Measurements from ENCODE around the gene ENO2. TPM values are rescaled to one million over a fixed set of nuclear protein-coding genes. Genes with fewer than 3 reads are reported as not detected.
"Not testable (repeated sequence)": the region's sequence is repeated elsewhere in the genome, so short reads cannot be mapped to it uniquely, and the experiment has no call there.

The ENO2 gene
- 14.8 TPM for polyA plus RNA-seq (ENCODE audit: insufficient read length)
- long read RNA-seq, donor 1, partial matches to known transcripts, result 0 of 2 reads
- long read RNA-seq, donor 1, other reads (novel, unspliced or antisense), result 0 of 2 reads
- long read RNA-seq, donor 2, partial matches to known transcripts, result 0 of 3 reads
- long read RNA-seq, donor 2, other reads (novel, unspliced or antisense), result 0 of 3 reads
- long read RNA-seq, donor 3, partial matches to known transcripts, result 6 of 6 reads
- long read RNA-seq, donor 3, other reads (novel, unspliced or antisense), result 0 of 6 reads
- long read RNA-seq, donor 4, result 0 reads
- long read RNA-seq, donor 5, partial matches to known transcripts, result 26 of 28 reads
- long read RNA-seq, donor 5, other reads (novel, unspliced or antisense), result 0 of 28 reads
- long read RNA-seq, donor 6, partial matches to known transcripts, result 0 of 5 reads
- long read RNA-seq, donor 6, other reads (novel, unspliced or antisense), result 0 of 5 reads
- long read RNA-seq, donor 7, partial matches to known transcripts, result 18 of 21 reads
- long read RNA-seq, donor 7, other reads (novel, unspliced or antisense), result 0 of 21 reads
- long read RNA-seq, donor 8, partial matches to known transcripts, result 0 of 1 reads
- long read RNA-seq, donor 8, other reads (novel, unspliced or antisense), result 0 of 1 reads

DNA sequence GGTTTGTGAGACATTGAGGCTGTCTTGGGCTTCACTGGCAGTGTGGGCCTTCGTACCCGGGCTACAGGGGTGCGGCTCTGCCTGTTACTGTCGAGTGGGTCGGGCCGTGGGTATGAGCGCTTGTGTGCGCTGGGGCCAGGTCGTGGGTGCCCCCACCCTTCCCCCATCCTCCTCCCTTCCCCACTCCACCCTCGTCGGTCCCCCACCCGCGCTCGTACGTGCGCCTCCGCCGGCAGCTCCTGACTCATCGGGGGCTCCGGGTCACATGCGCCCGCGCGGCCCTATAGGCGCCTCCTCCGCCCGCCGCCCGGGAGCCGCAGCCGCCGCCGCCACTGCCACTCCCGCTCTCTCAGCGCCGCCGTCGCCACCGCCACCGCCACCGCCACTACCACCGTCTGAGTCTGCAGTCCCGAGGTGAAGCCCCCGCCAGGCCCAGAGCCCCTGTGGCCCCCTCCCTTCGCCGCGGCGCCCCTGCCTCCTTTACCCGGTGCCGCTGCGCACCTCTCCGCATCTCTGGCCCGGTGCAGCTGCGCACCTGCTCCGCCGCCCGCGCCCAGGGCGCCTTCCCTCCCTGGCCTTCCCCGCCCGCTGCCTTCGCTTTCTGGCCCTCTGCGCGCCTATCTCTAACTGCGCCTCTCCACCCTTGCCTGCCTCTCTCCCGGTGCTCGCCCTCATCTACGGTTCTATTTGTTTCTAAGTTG is at the start of gene ENO2:
TSS of gene ENO2 (plus strand) at position 335 of the 701 bp plus-strand sequence. CDS start 1,253 bp downstream, outside the sequence.
- DNase-seq, result peak; percentile 43

DNA sequence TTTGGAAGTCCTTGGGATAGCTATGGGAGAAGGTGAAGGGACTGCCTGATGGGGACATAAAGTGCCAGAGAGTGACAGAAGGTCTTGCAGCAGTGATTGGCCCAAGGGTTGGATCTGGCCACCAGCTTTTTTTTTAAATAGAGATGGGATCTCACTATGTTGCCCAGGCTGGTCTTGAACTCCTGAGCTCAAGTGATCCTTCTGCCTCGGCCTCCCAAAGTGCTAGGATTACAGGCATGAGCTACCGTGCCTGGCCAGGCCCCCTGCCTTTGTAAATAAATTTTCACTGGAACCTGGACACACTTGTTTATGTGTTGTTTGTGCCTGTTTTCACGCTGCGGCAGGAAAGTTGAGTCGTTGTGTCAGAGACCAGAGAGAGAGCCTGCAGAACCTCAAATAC is 49.1 kb upstream of the ENO2 start:
- not testable (repeated sequence) for DNase-seq

DNA sequence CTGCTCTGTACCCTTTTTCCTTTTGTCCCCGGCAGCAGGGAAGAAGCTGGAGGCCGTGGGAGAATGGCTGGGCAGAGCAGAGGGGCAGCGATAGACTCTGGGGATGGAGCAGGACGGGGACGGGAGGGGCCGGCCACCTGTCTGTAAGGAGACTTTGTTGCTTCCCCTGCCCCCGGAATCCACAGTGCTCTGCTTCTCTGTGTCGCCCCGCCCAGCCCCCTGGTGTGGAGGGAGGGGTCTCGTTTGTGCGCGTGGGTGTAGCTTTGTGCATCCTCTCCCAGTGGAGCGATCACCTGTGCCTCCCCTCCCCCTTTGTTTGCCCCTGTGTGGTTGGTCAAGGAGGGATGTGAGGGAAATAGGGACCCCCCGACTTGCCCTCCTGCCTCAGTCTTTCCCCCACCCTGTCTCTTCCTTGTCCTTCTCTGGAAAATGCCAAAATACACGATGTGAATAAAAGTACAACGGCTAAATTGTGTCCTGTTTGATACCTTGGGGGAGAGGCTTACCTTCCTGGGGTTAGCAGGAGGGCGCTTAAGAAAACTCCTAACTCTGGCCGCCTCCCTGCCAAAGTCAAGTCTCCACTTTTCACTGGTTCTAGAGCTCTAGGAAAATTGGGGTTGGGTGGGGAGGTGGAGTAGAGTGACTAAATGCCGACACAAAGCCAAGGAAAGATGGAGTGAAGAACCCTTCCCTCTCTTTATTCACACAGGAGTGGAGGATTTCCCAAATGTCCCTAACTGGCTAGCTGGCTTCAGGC is 48.0 kb upstream of the ENO2 start:
- DNase-seq, result no peak

DNA sequence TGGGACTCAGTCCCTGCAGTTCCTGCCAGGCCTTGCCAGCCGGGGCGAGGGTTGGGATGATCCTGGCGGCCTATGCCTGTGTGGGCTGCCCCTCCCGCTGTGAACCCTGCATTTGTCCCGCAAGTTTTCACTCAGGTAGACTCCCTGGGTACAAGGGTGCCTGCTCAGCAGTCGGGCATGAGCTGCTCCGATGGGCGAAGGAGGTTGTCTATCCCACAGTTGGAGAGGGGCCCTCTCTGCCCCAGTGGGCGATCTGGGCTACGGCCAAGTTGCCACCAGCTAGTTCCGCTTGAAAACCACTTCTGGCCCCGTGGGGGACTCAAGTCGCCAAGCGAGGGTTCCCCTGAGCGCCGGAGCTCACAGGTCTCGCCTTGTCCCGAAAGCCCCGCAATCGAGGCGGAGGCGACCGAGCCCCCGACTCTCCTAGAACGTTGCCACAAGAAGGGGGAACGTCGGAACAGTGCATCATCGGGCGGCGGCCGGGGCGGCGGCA is 47.4 kb upstream of the ENO2 start:
- no peak for DNase-seq

DNA sequence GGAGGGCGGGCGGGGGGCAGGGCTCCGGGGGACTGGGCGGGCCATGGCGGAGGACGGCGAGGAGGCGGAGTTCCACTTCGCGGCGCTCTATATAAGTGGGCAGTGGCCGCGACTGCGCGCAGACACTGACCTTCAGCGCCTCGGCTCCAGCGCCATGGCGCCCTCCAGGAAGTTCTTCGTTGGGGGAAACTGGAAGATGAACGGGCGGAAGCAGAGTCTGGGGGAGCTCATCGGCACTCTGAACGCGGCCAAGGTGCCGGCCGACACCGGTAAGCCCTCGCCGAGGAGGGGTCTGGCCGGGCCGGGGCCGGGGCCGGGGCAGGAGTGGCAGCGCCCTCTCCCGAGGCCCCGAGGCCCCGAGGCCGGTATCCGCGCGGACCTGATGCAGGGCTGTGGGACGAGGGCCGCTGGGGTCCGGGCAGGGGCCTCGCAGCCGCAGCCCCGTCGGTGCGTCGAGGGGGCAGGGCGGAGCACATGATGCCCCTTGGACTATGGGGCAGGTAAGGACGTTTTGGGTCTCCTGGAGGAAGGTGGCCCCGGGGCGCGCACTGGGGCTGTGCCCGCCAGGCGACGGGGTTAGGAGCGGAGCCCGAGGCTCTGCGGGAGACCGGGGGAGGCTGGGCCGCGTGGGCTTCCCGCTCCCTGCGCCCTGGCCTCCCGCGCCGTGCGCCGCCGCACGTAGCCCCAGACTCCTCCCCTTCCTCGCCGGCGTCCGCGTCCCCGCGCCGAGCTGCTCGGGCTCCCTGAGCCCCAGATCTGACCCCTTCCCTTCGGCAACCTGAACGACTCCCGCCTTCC is 46.8 kb upstream of the ENO2 start, which contains the start of gene TPI1:
TSS of gene TPI1 (plus strand) at position 119 of the 798 bp plus-strand sequence. CDS start at position 155, 36 bp downstream.
- peak; percentile 69 for DNase-seq

DNA sequence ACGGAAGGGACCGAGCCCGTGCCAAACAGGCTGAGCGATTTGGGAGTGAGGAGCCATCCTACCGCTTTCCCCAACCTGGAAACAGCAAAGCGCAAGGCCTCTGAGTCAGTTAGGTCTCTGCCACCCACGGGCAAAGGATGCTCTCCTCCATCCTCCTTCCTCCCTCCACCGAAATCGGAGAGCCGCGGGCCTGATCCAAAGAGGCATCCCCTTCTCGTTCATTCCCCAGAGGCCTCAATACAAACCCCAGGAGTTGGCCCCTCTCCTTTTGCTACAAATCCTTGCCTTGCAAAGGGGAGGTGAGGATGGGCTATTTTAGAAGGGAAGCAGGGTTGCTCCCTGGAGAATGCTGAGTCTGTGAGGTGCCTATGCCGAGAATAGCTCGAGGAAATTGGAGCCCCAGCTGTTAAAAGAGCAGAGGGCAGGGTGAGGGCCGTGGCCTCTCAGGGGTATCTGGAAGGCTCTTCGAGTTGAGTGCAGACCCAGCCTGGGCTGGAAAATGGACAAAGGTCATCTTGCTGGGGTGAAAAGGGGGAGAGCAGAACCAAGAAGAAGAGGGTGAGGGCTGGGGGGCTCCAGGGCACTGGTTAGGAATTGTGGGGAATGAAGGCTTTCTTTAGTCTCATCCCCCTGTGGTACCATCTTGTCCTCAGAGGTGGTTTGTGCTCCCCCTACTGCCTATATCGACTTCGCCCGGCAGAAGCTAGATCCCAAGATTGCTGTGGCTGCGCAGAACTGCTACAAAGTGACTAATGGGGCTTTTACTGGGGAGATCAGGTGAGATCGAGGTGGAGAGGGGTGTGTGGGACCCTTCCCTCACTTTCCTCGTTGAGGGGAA is 46.0 kb upstream of the ENO2 start:
- no peak for DNase-seq

DNA sequence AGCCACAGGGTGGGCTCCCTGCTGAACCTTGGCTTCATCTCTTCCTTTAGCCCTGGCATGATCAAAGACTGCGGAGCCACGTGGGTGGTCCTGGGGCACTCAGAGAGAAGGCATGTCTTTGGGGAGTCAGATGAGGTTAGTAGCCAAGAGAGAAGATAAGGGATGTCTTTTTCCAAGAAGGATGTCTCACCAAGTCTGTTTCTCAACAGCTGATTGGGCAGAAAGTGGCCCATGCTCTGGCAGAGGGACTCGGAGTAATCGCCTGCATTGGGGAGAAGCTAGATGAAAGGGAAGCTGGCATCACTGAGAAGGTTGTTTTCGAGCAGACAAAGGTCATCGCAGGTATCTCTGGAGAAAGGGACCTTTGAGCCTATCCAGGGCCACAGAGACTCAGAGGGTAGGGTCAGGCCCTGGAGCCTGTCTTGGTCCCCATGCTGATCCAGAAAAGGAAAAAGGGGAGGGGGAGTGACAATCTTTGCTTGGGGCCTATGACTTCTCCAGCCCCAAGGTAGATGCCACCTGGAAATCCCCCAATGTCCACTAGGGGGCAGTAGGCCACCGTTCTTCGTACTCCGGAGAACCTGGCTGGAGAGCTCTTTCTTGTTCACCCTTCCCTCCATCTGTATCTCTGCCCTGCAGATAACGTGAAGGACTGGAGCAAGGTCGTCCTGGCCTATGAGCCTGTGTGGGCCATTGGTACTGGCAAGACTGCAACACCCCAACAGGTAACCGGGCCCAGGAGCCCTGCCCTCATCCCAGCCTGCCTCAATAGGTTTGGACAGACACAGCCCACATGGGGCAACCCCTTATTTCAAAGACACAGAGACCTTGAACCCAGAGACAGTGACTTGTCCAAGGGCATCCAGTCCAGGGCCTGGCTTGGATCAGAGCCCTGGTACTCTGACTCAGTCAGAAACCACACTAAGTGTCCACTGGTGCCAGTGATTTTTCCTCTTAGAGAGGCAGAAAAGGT is 45.0 kb upstream of the ENO2 start:
- peak; percentile 88 for DNase-seq

DNA sequence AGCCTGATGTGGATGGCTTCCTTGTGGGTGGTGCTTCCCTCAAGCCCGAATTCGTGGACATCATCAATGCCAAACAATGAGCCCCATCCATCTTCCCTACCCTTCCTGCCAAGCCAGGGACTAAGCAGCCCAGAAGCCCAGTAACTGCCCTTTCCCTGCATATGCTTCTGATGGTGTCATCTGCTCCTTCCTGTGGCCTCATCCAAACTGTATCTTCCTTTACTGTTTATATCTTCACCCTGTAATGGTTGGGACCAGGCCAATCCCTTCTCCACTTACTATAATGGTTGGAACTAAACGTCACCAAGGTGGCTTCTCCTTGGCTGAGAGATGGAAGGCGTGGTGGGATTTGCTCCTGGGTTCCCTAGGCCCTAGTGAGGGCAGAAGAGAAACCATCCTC is 44.1 kb upstream of the ENO2 start:
- DNase-seq, result not testable (repeated sequence)

DNA sequence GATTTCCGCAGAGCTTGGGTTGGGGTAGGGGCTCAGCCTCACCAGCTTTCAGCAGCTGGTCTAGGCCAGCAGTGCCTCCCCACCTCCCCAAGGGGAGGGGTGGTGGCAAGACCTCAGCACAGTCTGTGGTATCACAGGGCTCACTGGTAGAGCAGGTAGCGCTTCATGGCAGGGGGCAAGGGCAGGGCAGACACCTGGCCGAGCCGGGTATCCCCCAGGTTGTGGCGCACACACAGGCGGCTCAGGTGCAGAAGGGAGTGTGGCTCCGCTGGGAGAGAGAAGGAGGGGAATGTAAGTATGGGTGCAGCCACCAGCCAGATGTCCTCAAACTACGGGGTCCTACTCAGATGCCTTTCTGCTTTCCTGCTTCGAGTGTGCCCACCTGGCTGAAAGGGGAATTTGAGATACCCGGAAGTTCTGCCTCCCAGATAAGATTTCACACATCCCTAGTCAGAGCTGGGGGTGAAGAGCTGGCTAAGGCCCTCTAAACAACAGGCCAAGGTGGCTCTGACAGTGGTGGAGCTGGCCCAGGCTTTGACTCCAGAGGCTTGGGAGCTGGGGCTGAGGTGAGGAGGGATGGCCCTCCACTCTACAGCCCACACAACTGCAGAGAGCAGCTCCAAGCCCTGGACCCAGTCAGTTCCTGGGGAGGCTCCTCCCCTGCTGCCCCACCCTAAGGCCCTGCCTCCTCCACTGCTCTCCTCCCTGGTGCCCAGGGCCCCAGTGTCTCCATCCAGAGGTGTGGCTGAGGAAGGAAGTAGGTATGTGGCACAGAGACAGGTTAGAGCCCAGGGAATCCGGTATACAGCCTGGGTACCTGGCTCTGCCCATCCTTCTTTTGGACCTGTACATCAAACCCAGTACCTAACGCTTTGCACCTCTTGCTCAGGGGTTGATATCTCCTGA is 43.1 kb upstream of the ENO2 start:
- no peak for DNase-seq

DNA sequence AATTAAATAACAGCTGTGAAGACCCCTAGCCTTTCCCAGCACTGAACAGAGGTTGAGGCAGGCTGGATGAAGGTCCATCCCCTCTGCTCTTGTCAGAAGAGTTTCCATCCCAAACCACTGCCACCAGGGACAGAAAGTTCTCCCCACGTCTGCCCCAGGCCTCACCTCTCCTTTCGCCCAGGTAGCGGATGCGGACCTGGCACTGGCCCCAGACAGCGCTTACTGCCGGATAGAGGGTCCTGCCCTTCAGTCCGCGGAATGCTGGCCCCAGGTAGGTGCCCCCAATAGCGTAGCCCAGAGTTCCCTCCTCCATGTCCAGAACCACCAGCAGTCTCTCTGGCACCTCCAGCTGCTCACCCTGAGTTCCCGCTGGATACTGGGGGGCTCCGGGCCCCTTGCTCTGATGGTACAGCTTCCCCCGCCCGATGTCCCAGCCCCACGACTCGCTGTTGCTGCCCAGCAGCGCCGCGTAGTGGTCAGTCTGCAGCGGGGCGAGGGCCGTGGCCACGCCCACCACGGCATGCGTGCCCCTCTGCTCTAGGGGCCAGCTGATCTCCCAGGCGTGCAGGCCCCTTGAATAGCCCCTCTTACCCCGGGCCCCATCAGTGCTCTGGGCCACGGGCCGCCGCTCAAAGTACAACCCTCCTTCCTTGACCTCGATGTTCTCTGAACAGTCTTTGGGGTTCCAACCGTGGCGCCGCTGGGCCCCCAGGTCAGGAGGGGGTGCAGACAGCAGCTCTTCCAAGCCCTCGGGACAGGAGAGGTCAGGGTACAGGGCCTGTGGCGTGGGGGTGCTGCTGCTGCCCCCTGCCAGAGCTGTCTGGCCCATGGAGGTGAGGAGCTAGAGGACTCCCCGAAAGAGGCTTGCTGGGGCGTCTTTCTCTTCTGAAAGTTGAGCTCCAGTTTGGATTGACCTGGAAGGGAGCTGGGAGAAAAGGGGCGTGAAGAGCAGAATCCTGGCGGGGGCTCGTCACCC is 42.0 kb upstream of the ENO2 start:
- peak; percentile 80 for DNase-seq

DNA sequence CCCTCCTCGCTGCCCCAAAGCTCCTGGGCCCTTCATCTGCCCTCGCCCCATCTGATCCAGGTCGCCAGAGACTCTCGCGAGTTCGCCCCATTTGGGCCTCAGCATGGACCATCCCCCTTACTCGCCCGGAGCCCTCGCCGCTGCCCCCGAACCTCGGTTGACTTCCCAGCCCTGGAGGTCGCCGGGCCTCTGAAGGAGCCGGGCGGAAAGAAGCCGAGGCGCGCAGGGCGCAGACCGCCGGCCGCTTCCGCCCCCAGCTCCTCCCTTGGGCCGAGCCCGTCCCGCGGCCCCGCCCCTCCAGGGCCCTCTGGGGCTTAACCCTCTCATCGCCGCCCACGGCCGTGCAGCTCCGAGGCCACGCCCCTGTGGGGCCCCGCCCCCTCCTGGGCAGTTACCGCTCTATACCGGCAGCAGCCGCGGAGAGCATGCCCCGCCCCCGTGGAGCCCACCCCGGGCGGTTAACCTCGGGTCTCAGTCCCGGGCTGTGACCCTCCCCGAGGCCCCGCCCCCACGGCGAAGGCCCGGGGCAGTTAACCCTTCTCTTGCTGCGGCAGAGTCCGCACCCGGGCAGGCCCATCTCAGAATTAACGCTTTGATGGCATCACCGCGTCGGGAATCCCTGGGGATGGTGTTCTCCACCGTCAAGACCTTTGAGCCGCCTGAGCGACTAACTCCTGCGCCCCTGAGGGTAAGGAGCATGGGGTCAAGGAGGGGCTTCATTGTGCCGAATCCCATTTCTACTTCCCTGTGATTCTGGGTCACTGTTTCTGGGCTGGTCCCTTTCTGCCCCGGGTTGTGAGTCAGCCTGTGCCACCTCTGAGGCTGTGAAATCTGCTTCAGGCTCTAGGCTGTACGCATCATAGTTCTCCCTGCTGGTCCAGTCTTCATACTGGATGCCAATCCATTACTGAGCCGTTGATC is 41.0 kb upstream of the ENO2 start, which contains the start of gene SPSB2:
TSS of gene SPSB2 (minus strand) at position 210 of the 921 bp plus-strand sequence. CDS start 402 bp downstream, outside the sequence.
- peak; percentile 97 for DNase-seq

DNA sequence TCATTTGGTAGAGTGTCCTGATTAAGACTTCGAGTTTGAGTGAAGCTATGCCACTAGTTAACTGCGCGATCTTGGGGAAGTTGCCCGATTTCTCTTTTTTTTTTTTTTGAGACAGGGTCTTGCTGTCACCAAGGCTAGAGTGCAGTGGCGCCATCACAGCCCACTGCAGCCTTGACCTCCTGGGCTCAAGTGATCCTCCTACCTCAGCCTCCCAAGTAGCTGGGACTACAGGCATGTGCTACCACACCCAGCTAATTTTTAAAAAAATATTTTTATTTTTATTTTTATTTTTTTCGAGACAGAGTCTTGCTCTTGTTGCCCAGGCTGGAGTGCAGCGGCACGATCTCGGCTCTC is 40.4 kb upstream of the ENO2 start:
- DNase-seq, result not testable (repeated sequence)

DNA sequence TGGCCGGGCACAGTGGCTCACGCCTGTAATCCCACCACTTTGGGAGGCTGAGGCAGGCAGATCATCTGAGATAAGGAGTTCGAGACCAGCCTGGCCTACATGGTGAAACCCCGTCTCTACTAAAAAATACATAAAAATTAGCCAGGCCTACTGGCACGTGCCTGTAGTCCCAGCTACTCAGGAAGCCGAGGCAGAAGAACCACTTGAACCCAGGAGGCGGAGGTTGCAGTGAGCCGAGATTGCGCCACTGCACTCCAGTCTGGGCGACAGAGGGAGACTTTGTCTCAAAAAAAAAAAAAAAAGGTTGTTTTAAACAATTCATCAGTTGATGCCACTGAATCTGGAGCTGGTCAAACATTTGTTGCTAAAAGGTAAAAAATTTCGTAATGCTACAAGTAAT is 34.6 kb upstream of the ENO2 start:
- not testable (repeated sequence) for DNase-seq

DNA sequence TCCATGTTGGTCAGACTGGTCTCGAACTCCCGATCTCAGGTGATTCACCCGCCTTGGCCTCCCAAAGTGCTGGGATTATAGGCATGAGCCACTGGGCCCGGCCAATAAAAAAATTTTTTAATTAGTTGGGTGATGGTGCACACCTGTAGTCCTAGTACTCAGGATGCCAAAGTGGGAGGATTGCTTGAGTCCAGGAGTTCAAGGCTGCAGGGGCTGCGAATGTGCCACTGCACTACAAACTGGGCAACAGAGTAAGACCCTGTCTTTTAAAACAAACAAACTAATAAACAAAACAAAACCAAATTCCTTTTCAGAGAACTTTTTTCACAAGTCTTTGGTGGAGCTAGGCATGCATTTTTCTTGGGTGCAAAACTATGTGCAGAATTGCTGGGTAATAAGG is 31.1 kb upstream of the ENO2 start:
- no peak for DNase-seq

DNA sequence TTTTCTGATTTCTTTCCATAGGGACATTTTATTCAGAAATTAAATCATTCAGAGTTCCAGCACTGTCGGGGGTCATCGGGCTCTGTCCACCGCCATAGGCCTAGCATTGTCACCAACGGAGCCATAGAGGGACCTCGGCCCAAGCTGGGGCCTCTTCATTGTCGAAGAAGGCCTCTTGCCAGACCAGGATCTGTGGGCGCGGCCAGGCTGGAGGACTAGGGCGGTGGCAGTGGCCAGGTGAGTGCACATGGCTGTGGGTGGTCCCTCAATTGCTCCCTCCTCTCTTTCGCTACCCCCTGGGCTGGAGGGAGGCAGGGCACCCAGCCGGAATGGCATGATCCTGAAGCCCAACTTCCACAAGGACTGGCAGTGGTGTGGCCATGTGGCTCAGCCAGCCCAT is 30.7 kb upstream of the ENO2 start:
- DNase-seq, result no peak
